ENCODE data around the gene AGMO. TPM values are rescaled to one million over a fixed set of nuclear protein-coding genes. Genes with fewer than 3 reads are reported as not detected.
"Not testable (repeated sequence)": the region's sequence is repeated elsewhere in the genome, so short reads cannot be mapped to it uniquely, and the experiment has no call there.

AGMO gene
- total RNA-seq, 1 donor from 2014 or later = under 0.01 TPM

GRCh38 chr7:15334536-15335263, 227.1 kb downstream of the AGMO start:
- no peak for DNase-seq (ENCODE audit: low spot score in 2 of 2)
- no peak for FAIRE-seq

GRCh38 chr7:15332956-15333355, 228.9 kb downstream of the AGMO start:
- DNase-seq (ENCODE audit: low spot score in 2 of 2) = no peak
- no peak for FAIRE-seq

DNA sequence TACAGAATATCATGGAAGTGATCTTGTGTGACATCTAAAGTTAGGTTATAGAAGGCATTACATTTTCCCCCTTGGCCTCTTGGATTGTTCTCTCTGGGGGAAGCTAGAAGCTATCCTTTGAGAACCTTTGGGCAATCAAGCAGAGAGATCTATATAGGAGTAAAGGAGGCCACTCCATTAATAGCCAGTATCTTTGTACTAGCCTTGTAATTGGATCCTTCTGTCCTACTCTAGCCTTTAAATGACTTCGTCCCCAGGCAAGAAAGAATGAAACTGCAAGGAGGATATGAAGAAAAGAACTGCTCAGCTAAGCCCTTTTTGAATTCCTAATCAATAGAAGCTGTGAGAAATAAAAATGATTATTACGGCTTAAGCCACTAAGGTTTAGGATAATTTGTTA, 230.9 kb downstream of the AGMO start:
- DNase-seq (ENCODE audit: low spot score in 2 of 2) = no peak
- FAIRE-seq = no peak

GRCh38 chr7:15327001-15327400, 234.8 kb downstream of the AGMO start:
- DNase-seq (ENCODE audit: low spot score in 2 of 2) = no peak
- FAIRE-seq = no peak

DNA sequence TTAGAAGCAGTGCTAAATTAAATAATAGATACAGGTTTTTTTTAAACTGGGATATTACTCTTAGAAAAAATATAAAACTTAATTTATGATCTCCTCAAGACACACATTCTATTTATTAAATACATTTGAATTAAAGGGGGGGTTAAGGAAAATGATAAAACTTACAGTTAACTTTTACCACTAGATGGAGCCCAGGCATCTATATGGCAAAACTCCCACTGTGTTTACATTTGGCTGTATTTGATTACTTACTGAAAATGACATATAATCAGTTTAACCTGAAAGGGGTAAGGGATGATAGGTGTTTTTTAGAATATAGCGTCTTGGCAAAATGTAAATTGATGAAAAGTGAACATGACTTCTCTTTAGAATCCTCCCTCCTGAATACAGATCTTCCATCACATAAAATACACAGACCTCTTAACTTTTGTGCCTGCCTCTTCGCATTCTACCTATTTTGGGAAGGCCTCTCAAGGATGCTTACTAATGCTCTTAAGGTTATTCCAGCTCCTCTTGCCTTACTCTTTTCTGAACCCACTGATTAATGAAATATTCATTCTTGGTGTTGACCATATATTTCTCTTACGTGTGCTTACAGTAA, 235.7 kb downstream of the AGMO start:
- DNase-seq (ENCODE audit: low spot score in 2 of 2) (peak; percentile 2 to 6), FAIRE-seq (peak; percentile 65)

- DNase-seq (ENCODE audit: low spot score in 2 of 2) (no peak), FAIRE-seq (no peak)
Measured at GRCh38 chr7:15323550-15323949, 238.3 kb downstream of the AGMO start.

DNA sequence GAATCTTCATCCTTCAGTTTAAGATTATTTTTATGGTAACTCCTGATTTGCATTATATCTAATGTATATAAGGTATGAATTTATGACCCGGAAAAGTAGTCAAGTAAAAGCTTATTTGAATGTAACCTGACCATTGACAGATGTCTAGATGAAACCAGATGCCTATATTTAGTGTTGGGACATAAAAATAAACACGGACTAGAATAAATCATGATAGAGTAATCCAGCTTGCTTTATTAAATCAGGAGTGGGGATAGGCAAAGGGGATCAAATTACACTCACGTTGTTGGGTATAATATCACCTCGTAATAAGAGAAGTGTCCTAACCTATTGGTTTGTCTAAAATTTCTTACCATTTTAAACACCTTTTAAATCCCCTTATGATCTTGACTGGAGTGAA, 244.6 kb downstream of the AGMO start:
- no peak for DNase-seq (ENCODE audit: low spot score in 2 of 2)
- FAIRE-seq = no peak

GRCh38 chr7:15315678-15316077, 246.1 kb downstream of the AGMO start:
- DNase-seq (ENCODE audit: low spot score in 2 of 2) (no peak), FAIRE-seq (no peak)

- FAIRE-seq = no peak
- no peak for DNase-seq (ENCODE audit: low spot score in 2 of 2)
Measured at GRCh38 chr7:15314922-15315321, 246.9 kb downstream of the AGMO start.

DNA sequence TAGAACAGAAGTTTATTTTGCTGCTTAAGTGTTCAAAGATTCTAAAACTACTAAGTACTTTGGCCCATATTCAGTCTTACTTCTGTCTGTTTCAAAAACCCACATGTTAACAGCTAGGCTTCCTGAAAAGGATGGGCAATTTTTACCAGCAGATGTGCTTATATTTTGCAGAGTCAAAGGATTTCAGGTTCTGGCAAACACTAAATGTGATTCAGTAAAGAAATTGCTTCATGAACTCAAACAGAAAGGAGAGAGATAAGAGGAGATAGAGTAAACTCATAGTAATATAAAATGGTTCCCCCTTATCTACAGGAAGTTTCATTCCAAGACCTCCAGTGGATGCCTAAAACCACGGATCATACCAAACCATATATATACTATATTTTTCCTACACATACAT, 248.5 kb downstream of the AGMO start:
- no peak for FAIRE-seq
- no peak for DNase-seq (ENCODE audit: low spot score in 2 of 2)

DNA sequence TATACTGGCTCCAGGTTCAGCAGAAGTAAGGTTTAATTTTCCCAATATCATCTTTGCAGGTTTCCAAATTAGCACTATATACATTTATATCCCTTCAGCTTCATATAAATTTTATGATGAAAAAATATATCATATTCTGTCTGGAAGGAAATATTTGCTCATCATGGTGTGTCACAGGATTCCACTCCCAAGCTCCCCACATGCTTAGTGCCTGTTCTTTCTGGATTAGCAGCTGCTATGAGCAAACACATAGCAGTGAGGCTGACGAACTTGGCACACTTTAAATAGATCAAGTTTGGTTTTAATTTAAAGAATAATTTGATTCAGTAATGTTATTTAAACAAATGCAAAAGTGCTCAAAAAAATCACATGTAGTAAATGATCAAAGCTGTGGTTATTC, 251.9 kb downstream of the AGMO start:
- DNase-seq (ENCODE audit: low spot score in 2 of 2) (no peak), FAIRE-seq (no peak)

- FAIRE-seq (no peak), DNase-seq (ENCODE audit: low spot score in 2 of 2) (no peak)
Measured at GRCh38 chr7:15308821-15309220, 253.0 kb downstream of the AGMO start.

- no peak for DNase-seq (ENCODE audit: low spot score in 2 of 2)
- FAIRE-seq = no peak
Measured at GRCh38 chr7:15306296-15306695, 255.5 kb downstream of the AGMO start.

- no peak for DNase-seq (ENCODE audit: low spot score in 2 of 2)
- peak; percentile 60 for FAIRE-seq
Measured at GRCh38 chr7:15305002-15305600, 256.7 kb downstream of the AGMO start.

- DNase-seq (ENCODE audit: low spot score in 2 of 2) (no peak), FAIRE-seq (no peak)
Measured at GRCh38 chr7:15303357-15303756, 258.5 kb downstream of the AGMO start.

GRCh38 chr7:15300986-15301385, 260.8 kb downstream of the AGMO start:
- FAIRE-seq; DNase-seq (ENCODE audit: low spot score in 2 of 2): not testable (repeated sequence)

DNA sequence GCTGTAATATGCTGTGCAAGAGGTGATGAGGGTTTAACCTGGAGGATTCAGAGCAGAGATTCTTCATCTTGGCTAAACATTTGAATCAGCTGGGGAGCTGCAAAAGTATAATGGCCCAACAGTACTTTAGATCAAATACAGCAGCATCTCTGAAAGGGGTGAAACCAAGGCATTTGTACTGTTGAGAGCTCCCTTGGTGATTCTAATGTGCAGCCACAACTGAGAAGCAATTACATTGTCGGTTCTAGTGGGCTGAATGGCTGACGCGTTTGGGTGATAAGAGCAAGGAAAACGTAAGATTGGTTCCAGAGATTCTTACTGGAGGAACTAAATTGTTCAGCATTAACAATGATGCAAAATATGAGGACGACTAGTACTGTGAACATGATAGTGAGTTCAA, 269.7 kb downstream of the AGMO start:
- no peak for DNase-seq (ENCODE audit: low spot score in 2 of 2)
- FAIRE-seq = no peak

GRCh38 chr7:15291699-15292098, 270.1 kb downstream of the AGMO start:
- DNase-seq (ENCODE audit: low spot score in 2 of 2) = no peak
- FAIRE-seq = no peak

DNA sequence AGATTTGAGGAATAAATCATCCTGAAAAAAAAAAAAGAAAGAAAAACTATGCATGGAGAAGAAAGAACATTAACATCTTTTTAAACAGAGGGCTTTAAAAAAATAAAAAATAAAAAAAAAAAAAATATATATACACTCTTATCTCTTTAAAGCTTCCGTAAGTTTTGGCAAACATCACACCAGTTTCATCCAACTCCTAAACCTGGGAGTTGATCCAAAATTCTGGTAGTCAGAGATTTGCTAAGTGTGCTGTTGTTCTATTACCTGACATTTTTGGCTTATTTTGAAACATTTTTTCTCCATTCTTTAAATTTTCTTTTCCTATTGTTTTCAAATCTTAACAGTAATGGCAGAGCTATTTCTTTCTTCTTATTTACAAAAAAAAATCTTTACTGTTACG, 273.1 kb downstream of the AGMO start:
- DNase-seq (ENCODE audit: low spot score in 2 of 2) (no peak), FAIRE-seq (no peak)

DNA sequence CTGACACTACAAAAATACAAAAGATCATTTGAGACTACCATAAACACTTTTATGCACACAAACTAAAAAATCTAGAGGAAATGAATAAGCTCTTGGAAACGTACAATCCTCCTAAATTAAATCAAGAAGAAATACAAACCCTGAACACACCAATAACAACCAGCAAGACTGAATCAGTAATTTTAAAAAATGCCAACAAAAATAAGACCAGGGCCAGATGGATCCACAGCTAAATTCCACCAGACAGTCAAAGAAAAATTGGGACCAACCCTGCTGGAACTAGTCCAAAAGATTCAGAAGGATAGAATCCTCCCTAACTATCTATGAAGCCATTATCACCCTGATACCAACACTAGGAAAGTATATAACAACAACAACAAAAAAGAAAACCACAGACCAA, 277.4 kb downstream of the AGMO start:
- DNase-seq (ENCODE audit: low spot score in 2 of 2) = no peak
- FAIRE-seq = no peak

- no peak for DNase-seq (ENCODE audit: low spot score in 2 of 2)
- no peak for FAIRE-seq
Measured at GRCh38 chr7:15280078-15280733, 281.6 kb downstream of the AGMO start.

Measured in frontal cortex (tissue), 4 donors.